ENCODE data around the gene GLRX5.
A peak's percentile ranks its signal among the peaks of the same experiment; 100 is the strongest.

The GLRX5 gene

GRCh38 chr14:95520346-95520745 is 14.5 kb upstream of the GLRX5 start:
- Histone ChIP-seq H3K27me3 (ENCODE audit: insufficient read depth, poor library complexity, severe bottlenecking) (no peaks in the 10 kb centered on the region), H3K27ac (ENCODE audit: poor library complexity, severe bottlenecking) (peak overlapping the region; percentile 69), H3K9me3 (ENCODE audit: severe bottlenecking) (no peaks in the 10 kb centered on the region), H3K4me1 (ENCODE audit: insufficient read depth, poor library complexity, severe bottlenecking) (peaks cover 73% of the 10 kb centered on the region), H3K36me3 (ENCODE audit: low read depth) (no peaks in the 10 kb centered on the region), H3K4me3 (ENCODE audit: severe bottlenecking) (no peak overlapping the region)
- no peak for DNase-seq (ENCODE audit: low spot score)
- ATAC-seq (ENCODE audit: low read depth), result no peak
- TF ChIP-seq CTCF (IDR thresholded peaks at IDR 0.05; ENCODE audit: poor library complexity, severe bottlenecking), result no peak

GRCh38 chr14:95521001-95521400 is 13.8 kb upstream of the GLRX5 start:
- DNase-seq (ENCODE audit: low spot score) (no peak), ATAC-seq (ENCODE audit: low read depth) (no peak)
- no peaks in the 10 kb centered on the region for H3K27me3 ChIP-seq (ENCODE audit: insufficient read depth, poor library complexity, severe bottlenecking)
- no peaks in the 10 kb centered on the region for H3K36me3 ChIP-seq (ENCODE audit: low read depth)
- no peak overlapping the region for H3K27ac ChIP-seq (ENCODE audit: poor library complexity, severe bottlenecking)
- TF ChIP-seq CTCF (IDR thresholded peaks at IDR 0.05; ENCODE audit: poor library complexity, severe bottlenecking), result no peak
- H3K4me3 ChIP-seq (ENCODE audit: severe bottlenecking), result no peak overlapping the region
- no peaks in the 10 kb centered on the region for H3K9me3 ChIP-seq (ENCODE audit: severe bottlenecking)
- peaks cover 68% of the 10 kb centered on the region for H3K4me1 ChIP-seq (ENCODE audit: insufficient read depth, poor library complexity, severe bottlenecking)

GRCh38 chr14:95522116-95522515 is 12.7 kb upstream of the GLRX5 start:
- no peaks in the 10 kb centered on the region for H3K9me3 ChIP-seq (ENCODE audit: severe bottlenecking)
- no peaks in the 10 kb centered on the region for H3K27me3 ChIP-seq (ENCODE audit: insufficient read depth, poor library complexity, severe bottlenecking)
- TF ChIP-seq CTCF (IDR thresholded peaks at IDR 0.05; ENCODE audit: poor library complexity, severe bottlenecking), result no peak
- peaks cover 72% of the 10 kb centered on the region for H3K4me1 ChIP-seq (ENCODE audit: insufficient read depth, poor library complexity, severe bottlenecking)
- H3K4me3 ChIP-seq (ENCODE audit: severe bottlenecking), result no peak overlapping the region
- no peaks in the 10 kb centered on the region for H3K36me3 ChIP-seq (ENCODE audit: low read depth)
- ATAC-seq (ENCODE audit: low read depth) (no peak), DNase-seq (ENCODE audit: low spot score) (no peak)
- H3K27ac ChIP-seq (ENCODE audit: poor library complexity, severe bottlenecking), result peak overlapping the region; percentile 88

GRCh38 chr14:95522556-95522955 is 12.3 kb upstream of the GLRX5 start:
- no peak for TF ChIP-seq CTCF (IDR thresholded peaks at IDR 0.05; ENCODE audit: poor library complexity, severe bottlenecking)
- no peaks in the 10 kb centered on the region for H3K27me3 ChIP-seq (ENCODE audit: insufficient read depth, poor library complexity, severe bottlenecking)
- no peak overlapping the region for H3K4me3 ChIP-seq (ENCODE audit: severe bottlenecking)
- no peaks in the 10 kb centered on the region for H3K36me3 ChIP-seq (ENCODE audit: low read depth)
- no peak for DNase-seq (ENCODE audit: low spot score)
- H3K9me3 ChIP-seq (ENCODE audit: severe bottlenecking), result no peaks in the 10 kb centered on the region
- H3K27ac ChIP-seq (ENCODE audit: poor library complexity, severe bottlenecking), result peak overlapping the region; percentile 88
- no peak for ATAC-seq (ENCODE audit: low read depth)
- peaks cover 74% of the 10 kb centered on the region for H3K4me1 ChIP-seq (ENCODE audit: insufficient read depth, poor library complexity, severe bottlenecking)

GRCh38 chr14:95523051-95523814 is 11.6 kb upstream of the GLRX5 start:
- ATAC-seq (ENCODE audit: low read depth), result no peak; the same call in 2 of the 3 replicates

More at GRCh38 chr14:95523051-95523814, 11.6 kb upstream of the GLRX5 start:
- Histone ChIP-seq H3K4me1 (ENCODE audit: insufficient read depth, poor library complexity, severe bottlenecking) (peaks cover 69% of the 10 kb centered on the region), H3K36me3 (ENCODE audit: low read depth) (no peaks in the 10 kb centered on the region), H3K27me3 (ENCODE audit: insufficient read depth, poor library complexity, severe bottlenecking) (no peaks in the 10 kb centered on the region), H3K4me3 (ENCODE audit: severe bottlenecking) (no peak overlapping the region), H3K9me3 (ENCODE audit: severe bottlenecking) (no peaks in the 10 kb centered on the region), H3K27ac (ENCODE audit: poor library complexity, severe bottlenecking) (peak overlapping the region; percentile 88)
- no peak for DNase-seq (ENCODE audit: low spot score)
- no peak for TF ChIP-seq CTCF (IDR thresholded peaks at IDR 0.05; ENCODE audit: poor library complexity, severe bottlenecking)

Measured in RWPE2 (cell line).